D721Med (cell line): ENCODE measurements around the gene MVB12B.

Source experiments
- DNase-seq: peaks from one replicate; pipeline ENCODE4 v3.0.0; 2011; ENCODE audit warnings: low spot score; ENCODE audit not compliant: insufficient read length
- FAIRE-seq: peaks from 2 replicates; lab custom pipeline; 2011; peaks lifted over from hg19 to GRCh38; lab: Jason Lieb, UNC
- CTCF ChIP-seq: IDR thresholded peaks from 2 replicates; pipeline ENCODE4 v1.5.1; 2012; ENCODE audit warnings: mild to moderate bottlenecking, control low read depth; ENCODE audit not compliant: insufficient read depth; ENCODE audit errors: missing control alignments

The MVB12B gene

GRCh38 chr9:126384926-126385325, 58.3 kb downstream of the MVB12B start:
- DNase-seq (no peak), FAIRE-seq (no peak)
- TF ChIP-seq CTCF, result no peak

- peak; percentile 19 for TF ChIP-seq CTCF
- FAIRE-seq, result no peak
- DNase-seq, result no peak
Observed at GRCh38 chr9:126386088-126386487, 59.5 kb downstream of the MVB12B start.

- FAIRE-seq, result no peak
- no peak for TF ChIP-seq CTCF
- DNase-seq, result no peak
Observed at GRCh38 chr9:126386776-126387175, 60.1 kb downstream of the MVB12B start.

GRCh38 chr9:126388964-126389708, 62.5 kb downstream of the MVB12B start:
- no peak for FAIRE-seq
- no peak for TF ChIP-seq CTCF
- no peak for DNase-seq

GRCh38 chr9:126389992-126390391, 63.4 kb downstream of the MVB12B start:
- no peak for TF ChIP-seq CTCF
- FAIRE-seq (no peak), DNase-seq (no peak)

GRCh38 chr9:126390923-126391322, 64.3 kb downstream of the MVB12B start:
- no peak for TF ChIP-seq CTCF
- DNase-seq (no peak), FAIRE-seq (no peak)
